Left lung (tissue), 10 donors: Measurements from ENCODE around the gene SMC3. TPM values are rescaled to one million over a fixed set of nuclear protein-coding genes. Genes with fewer than 3 reads are reported as not detected.
A peak's percentile ranks its signal among the peaks of the same experiment; 100 is the strongest.
"Not testable (repeated sequence)": the region's sequence is repeated elsewhere in the genome, so short reads cannot be mapped to it uniquely, and the experiment has no call there.

Experiments
- ATAC-seq: fragments of 200-7000 bp; cut with Tn5 transposase; one replicate; pipeline ENCODE4 v1.9.1; 2020; ENCODE audit warnings: moderate library complexity
- DNase-seq, 4 donors: peaks; one replicate each; pipeline ENCODE4 v3.0.0-alpha.2; 2013 to 2020
- H3K27ac ChIP-seq, 2 donors: fragments of 200-600 bp; sonication (generic) in 1 of 2; one replicate each; pipeline versions ENCODE4 v1.5.0 to v1.8.0; 2020 to 2021
- H3K27me3 ChIP-seq, 2 donors: fragments of 200-600 bp; sonication (generic) in 1 of 2; one replicate each; pipeline versions ENCODE4 v1.5.0 to v1.8.0; 2020 to 2021
- H3K36me3 ChIP-seq, 2 donors: fragments of 200-600 bp; sonication (generic) in 1 of 2; one replicate each; pipeline versions ENCODE4 v1.5.0 to v1.8.0; 2020 to 2021
- H3K4me1 ChIP-seq, 2 donors: fragments of 200-600 bp; one replicate each; pipeline ENCODE4 v1.8.0; 2021
- H3K4me3 ChIP-seq, 2 donors: fragments of 200-600 bp; sonication (generic) in 1 of 2; one replicate each; pipeline versions ENCODE4 v1.5.0 to v1.8.0; 2020 to 2021; ENCODE audit warnings: mild to moderate bottlenecking in 1 of 2
- H3K9me3 ChIP-seq, 2 donors: fragments of 200-600 bp; sonication (generic) in 1 of 2; one replicate each; pipeline versions ENCODE4 v1.5.0 to v1.8.0; 2020 to 2021
- intact Hi-C, 2 donors: fragments of 100-400 bp; cut with DNase I; formaldehyde crosslinking; loops; one replicate each; pipeline versions ENCODE4 v1.11.2 to v1.14.2; 2022
- polyA plus RNA-seq, 6 donors: library from polyadenylated mRNA; unstranded; fragments of 120-200 nt; gene quantifications; one replicate each; pipeline ENCODE4 v1.2.1, GENCODE V29; 2013; ENCODE audit not compliant: insufficient read length in 6 of 6
- total RNA-seq, 2 donors: library from RNA; stranded (reverse); fragmentation: NEBNext Ultra II Directional; extraction: Animal tissue kit (Norgen Biotek cat#: 25700); gene quantifications; one replicate each; pipeline ENCODE4 v1.2.1, GENCODE V29; 2021
- TF ChIP-seq, protein P1 (sequence below), 2 donors: fragments of 200-600 bp; sonication (generic) in 1 of 2; IDR thresholded peaks; one replicate each; pipeline versions ENCODE4 v1.5.0 to v1.8.0; 2021; ENCODE audit warnings: antibody characterized with exemption in 2 of 2
- donor health status: DM: no; HTN: yes; CAD: no.
- donor health status: DM: no; HTN: no; CAD: no.

Gene SMC3
- total and polyA plus RNA-seq, 8 donors: 26.6 to 94.4 (median 77.6) TPM

DNA sequence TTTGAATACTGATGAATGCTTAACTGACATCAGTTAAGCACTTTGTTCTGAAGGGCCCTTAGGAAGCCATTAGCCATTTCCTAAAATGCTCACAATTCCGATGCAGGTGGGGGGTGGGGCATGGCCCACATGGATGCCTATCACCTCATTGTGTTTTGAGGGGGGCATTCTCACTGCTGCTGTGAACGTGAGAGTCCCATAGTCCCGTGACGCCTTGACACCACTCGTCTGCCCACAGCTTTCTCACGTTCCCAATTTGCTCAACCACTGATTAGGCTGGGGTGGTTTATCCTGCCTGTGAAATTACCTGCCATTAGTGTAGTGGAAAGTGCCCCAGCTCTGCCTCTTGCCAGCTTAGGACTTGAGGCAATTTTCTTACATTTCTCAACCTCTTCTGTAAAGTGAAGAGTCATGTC lies 37.9 kb upstream of the SMC3 start:
- TF ChIP-seq, protein P1, sequence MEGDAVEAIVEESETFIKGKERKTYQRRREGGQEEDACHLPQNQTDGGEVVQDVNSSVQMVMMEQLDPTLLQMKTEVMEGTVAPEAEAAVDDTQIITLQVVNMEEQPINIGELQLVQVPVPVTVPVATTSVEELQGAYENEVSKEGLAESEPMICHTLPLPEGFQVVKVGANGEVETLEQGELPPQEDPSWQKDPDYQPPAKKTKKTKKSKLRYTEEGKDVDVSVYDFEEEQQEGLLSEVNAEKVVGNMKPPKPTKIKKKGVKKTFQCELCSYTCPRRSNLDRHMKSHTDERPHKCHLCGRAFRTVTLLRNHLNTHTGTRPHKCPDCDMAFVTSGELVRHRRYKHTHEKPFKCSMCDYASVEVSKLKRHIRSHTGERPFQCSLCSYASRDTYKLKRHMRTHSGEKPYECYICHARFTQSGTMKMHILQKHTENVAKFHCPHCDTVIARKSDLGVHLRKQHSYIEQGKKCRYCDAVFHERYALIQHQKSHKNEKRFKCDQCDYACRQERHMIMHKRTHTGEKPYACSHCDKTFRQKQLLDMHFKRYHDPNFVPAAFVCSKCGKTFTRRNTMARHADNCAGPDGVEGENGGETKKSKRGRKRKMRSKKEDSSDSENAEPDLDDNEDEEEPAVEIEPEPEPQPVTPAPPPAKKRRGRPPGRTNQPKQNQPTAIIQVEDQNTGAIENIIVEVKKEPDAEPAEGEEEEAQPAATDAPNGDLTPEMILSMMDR (IDR thresholded peaks at IDR 0.05): no peak
- intact Hi-C loops: no loop called here
- no peak for DNase-seq
- H3K27me3 ChIP-seq: peaks cover 0 to 9% of the 10 kb centered on the region in 2 donors
- H3K36me3 ChIP-seq: no peaks in the 10 kb centered on the region
- H3K27ac ChIP-seq: no peak overlapping the region
- no peak overlapping the region for H3K4me3 ChIP-seq
- peaks cover 0 to 7% of the 10 kb centered on the region in 2 donors for H3K4me1 ChIP-seq
- ATAC-seq: peak; percentile 41
- H3K9me3 ChIP-seq: no peaks in the 10 kb centered on the region

GRCh38 chr10:110530131-110530831 lies 37.2 kb upstream of the SMC3 start:
- no peaks in the 10 kb centered on the region for H3K9me3 ChIP-seq
- intact Hi-C loops: no loop called here
- H3K27me3 ChIP-seq: peaks cover 0 to 9% of the 10 kb centered on the region in 2 donors
- DNase-seq (peak; percentile 26 to 88 (median 56)), ATAC-seq (peak; percentile 94)
- H3K36me3 ChIP-seq: no peaks in the 10 kb centered on the region
- H3K4me3 ChIP-seq: peak overlapping the region in 1 of 2 donors; percentile 18
- H3K27ac ChIP-seq: no peak overlapping the region
- TF ChIP-seq, protein P1 (IDR thresholded peaks at IDR 0.05): no peak
- H3K4me1 ChIP-seq: peaks cover 0 to 7% of the 10 kb centered on the region in 2 donors

DNA sequence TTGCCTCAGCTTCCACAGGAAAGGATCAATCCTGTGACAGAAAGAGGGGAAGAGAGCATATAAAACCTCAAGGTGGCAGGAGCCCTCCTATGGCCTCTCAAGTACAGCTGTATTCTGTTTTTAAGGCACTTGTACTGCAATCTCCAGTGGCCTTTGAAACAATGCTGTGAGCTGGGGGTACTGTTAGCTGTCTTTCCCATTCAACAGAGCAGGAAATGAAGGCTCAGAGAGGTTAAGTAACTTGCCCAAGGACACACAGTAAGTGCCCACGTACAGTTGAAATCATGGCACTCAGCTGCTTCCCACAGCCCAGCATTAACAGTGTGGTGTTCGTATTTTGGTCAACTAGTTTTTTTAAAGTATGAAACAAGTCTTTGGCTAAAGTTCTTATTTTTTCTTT lies 35.8 kb upstream of the SMC3 start:
- Histone ChIP-seq H3K4me3 (no peak overlapping the region), H3K4me1 (peaks cover 0 to 19% of the 10 kb centered on the region in 2 donors), H3K27ac (no peak overlapping the region), H3K27me3 (peaks cover 0 to 9% of the 10 kb centered on the region in 2 donors), H3K9me3 (no peaks in the 10 kb centered on the region), H3K36me3 (no peaks in the 10 kb centered on the region)
- TF ChIP-seq, protein P1 (IDR thresholded peaks at IDR 0.05): no peak
- intact Hi-C loops: no loop called here
- DNase-seq (no peak), ATAC-seq (no peak)

GRCh38 chr10:110532628-110533027 lies 34.9 kb upstream of the SMC3 start:
- H3K9me3 ChIP-seq, ATAC-seq, intact Hi-C loops: not testable (repeated sequence)

DNA sequence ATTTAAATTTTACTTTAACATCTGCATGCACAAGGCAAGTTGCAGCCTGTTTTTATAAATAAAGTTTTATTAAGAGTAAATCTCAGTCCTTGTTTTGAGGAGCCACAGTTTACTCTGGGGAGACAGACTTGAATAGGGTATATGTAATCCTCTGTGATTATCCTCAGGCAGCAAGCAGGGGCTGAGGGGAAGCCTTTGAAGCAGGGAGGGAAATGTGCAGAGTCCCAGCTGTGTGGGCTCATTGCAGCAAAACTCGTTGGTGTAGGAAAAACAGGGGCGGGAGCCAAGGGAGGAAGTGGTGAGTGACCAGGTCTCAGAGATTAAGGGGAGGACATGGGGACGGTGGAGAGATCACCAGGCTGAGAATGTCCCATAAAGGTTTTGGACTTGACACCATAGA lies 34.3 kb upstream of the SMC3 start:
- Histone ChIP-seq H3K4me3 (no peak overlapping the region), H3K9me3 (no peaks in the 10 kb centered on the region), H3K4me1 (peaks cover 0 to 19% of the 10 kb centered on the region in 2 donors), H3K27ac (no peak overlapping the region), H3K36me3 (no peaks in the 10 kb centered on the region), H3K27me3 (peaks cover 0 to 9% of the 10 kb centered on the region in 2 donors)
- no peak for DNase-seq
- intact Hi-C loops: no loop called here
- no peak for ATAC-seq
- TF ChIP-seq, protein P1 (IDR thresholded peaks at IDR 0.05): no peak

More at GRCh38 chr10:110532628-110533027, 34.9 kb upstream of the SMC3 start:
- H3K4me1 ChIP-seq: peaks cover 0 to 19% of the 10 kb centered on the region in 2 donors
- H3K27ac ChIP-seq, H3K36me3 ChIP-seq, H3K27me3 ChIP-seq, DNase-seq, H3K4me3 ChIP-seq: not testable (repeated sequence)
